Neural cell (in vitro differentiated cells): ENCODE results near the gene GATM.

Experiments used
- CTCF ChIP-seq: fragments of 450-650 bp; IDR thresholded peaks from 2 replicates; pipeline ENCODE4 v1.5.1; 2014; ENCODE audit warnings: antibody characterized with exemption, mild to moderate bottlenecking, moderate library complexity; ENCODE audit not compliant: poor library complexity, severe bottlenecking
- EP300 ChIP-seq: fragments of 450-650 bp; conservative IDR thresholded peaks from 2 replicates; pipeline ENCODE4 v1.6.1; 2014; ENCODE audit warnings: antibody characterized with exemption, mild to moderate bottlenecking, moderate library complexity; ENCODE audit not compliant: poor library complexity, severe bottlenecking
- EZH2 ChIP-seq: fragments of 200-600, 300-800 bp; shearing (Covaris generic), sonication (generic); IDR thresholded peaks from 2 replicates; pipeline ENCODE4 v1.6.1; 2014; ENCODE audit warnings: antibody characterized with exemption, low read length, borderline replicate concordance, mild to moderate bottlenecking; ENCODE audit not compliant: insufficient read depth, poor library complexity, severe bottlenecking
- MXI1 ChIP-seq: fragments of 450-650 bp; conservative IDR thresholded peaks from 2 replicates; pipeline ENCODE4 v1.6.1; 2014; ENCODE audit warnings: antibody characterized with exemption, mild to moderate bottlenecking; ENCODE audit not compliant: poor library complexity, severe bottlenecking
- POLR2AphosphoS5 ChIP-seq: IDR thresholded peaks from 2 replicates; pipeline ENCODE4 v1.6.1; 2012
- RAD21 ChIP-seq: fragments of 450-650 bp; conservative IDR thresholded peaks from 2 replicates; pipeline ENCODE4 v1.6.1; 2014; ENCODE audit warnings: antibody characterized with exemption, mild to moderate bottlenecking, moderate library complexity
- REST ChIP-seq: IDR thresholded peaks from 2 replicates; pipeline ENCODE4 v1.6.1; 2012; ENCODE audit warnings: borderline replicate concordance
- SMC3 ChIP-seq: fragments of 450-650 bp; conservative IDR thresholded peaks from 2 replicates; pipeline ENCODE4 v1.6.1; 2014; ENCODE audit warnings: antibody characterized with exemption, mild to moderate bottlenecking, moderate library complexity; ENCODE audit not compliant: poor library complexity
- TAF1 ChIP-seq: IDR thresholded peaks from 2 replicates; pipeline ENCODE4 v1.6.1; 2012; ENCODE audit warnings: low read depth

- TF ChIP-seq CTCF (no peak), POLR2AphosphoS5 (no peak), EP300 (no peak), EZH2 (no peak), REST (no peak), RAD21 (no peak), TAF1 (no peak), SMC3 (no peak), MXI1 (no peak)
Observed at GRCh38 chr15:45389351-45389750, 11.0 kb upstream of the GATM start.
